Choroid plexus epithelial cell (primary cell): ENCODE measurements around the gene MYO5B.

Source experiments
- DNase-seq: peaks from one replicate; pipeline ENCODE4 v3.0.0-alpha.2; 2010; ENCODE audit warnings: low read depth
- H3K4me3 ChIP-seq: 2 replicates; pipeline ENCODE4 v1.5.1; 2011; ENCODE audit warnings: low read depth, mild to moderate bottlenecking, control low read depth, low read length, moderate library complexity
- TF ChIP-seq, protein P1 (sequence below): conservative IDR thresholded peaks from 2 replicates; pipeline ENCODE4 v1.5.1; 2011; ENCODE audit warnings: low read depth, mild to moderate bottlenecking, control low read depth, inconsistent platforms, low read length, moderate library complexity

The MYO5B gene

DNA sequence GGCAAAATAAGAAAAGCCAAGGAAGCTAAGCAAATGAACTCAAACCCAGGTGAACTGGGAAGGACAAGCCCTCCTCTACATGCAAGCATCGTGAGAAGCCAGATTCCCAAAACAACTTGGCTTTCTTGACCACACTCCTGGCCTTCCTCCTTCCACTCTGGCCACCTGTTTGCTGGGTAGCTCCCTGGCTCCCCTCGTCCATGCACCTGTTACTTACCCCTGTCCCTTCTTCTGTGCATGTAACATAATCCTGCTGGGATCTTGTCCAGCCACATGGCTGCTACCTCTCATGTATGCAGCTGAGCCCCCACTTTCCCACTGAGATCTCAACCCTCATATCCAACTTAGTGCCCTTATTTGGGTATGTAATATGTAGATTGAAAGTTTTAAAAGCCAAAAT, 121.6 kb downstream of the MYO5B start:
- DNase-seq, result no peak
- TF ChIP-seq, protein P1, sequence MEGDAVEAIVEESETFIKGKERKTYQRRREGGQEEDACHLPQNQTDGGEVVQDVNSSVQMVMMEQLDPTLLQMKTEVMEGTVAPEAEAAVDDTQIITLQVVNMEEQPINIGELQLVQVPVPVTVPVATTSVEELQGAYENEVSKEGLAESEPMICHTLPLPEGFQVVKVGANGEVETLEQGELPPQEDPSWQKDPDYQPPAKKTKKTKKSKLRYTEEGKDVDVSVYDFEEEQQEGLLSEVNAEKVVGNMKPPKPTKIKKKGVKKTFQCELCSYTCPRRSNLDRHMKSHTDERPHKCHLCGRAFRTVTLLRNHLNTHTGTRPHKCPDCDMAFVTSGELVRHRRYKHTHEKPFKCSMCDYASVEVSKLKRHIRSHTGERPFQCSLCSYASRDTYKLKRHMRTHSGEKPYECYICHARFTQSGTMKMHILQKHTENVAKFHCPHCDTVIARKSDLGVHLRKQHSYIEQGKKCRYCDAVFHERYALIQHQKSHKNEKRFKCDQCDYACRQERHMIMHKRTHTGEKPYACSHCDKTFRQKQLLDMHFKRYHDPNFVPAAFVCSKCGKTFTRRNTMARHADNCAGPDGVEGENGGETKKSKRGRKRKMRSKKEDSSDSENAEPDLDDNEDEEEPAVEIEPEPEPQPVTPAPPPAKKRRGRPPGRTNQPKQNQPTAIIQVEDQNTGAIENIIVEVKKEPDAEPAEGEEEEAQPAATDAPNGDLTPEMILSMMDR, result no peak
- H3K4me3 ChIP-seq, result no peak overlapping the region

DNA sequence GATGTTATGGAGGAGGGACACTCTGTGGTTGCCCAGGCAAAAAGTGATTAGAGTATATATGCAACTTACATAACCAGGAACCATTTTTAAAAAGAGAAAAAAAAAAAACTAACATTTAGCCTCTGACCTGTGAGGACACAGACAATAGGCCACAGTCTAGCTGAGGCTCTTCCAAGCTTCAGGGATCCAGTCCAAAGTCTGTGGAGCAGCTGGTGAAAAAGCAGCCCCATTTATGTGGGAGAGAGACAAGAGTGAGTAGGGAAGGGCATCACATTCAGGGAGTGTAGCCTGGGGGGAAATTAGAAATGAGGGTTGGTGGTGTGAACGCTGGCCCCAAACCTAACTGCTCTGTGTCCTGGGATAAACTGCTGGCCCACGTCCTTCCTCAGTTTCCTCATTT, 122.8 kb downstream of the MYO5B start:
- TF ChIP-seq, protein P1, result no peak
- DNase-seq, result no peak
- H3K4me3 ChIP-seq, result no peak overlapping the region

DNA sequence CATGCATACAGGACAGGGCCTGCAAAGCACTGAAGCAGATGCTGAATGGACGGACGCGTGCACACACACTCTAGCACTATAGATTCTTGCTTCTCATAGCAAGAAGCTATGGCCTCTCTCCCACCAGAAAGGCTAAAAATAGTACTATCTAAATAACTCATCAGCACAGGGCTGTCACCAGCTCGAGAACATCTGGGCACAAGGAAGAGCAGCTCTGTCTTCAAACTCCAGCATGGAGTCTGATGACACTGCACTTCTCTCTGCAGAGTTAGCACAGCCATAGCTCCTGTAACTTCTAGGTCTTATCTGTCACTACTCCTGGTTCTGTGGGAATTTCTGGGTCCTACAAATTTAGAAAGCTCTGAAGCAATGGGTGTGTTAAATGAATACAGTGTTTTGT, 123.5 kb downstream of the MYO5B start:
- no peak overlapping the region for H3K4me3 ChIP-seq
- DNase-seq, result no peak
- TF ChIP-seq, protein P1, result no peak

- DNase-seq, result no peak
- TF ChIP-seq, protein P1, result no peak
- no peak overlapping the region for H3K4me3 ChIP-seq
Measured at GRCh38 chr18:50069422-50069821, 125.5 kb downstream of the MYO5B start.

DNA sequence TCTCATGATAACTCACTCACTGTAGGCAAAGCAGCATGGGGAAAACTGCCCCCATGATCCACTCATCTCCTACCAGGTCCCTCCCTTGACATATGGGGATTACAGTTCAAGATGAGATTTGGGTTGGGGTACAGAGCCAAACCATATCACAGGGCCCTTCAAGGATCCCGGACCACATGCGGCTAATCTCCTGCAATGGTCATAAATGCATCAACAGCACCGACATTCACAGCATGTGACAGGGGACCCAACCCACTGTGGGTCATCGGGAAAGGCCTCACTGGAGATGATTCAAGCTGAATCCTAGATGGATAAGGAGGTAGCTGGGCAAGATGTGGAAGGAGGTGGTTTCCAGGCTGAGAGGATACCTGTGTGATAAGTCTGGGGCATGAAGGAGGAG, 129.4 kb downstream of the MYO5B start:
- no peak overlapping the region for H3K4me3 ChIP-seq
- DNase-seq, result no peak
- TF ChIP-seq, protein P1, result no peak

DNA sequence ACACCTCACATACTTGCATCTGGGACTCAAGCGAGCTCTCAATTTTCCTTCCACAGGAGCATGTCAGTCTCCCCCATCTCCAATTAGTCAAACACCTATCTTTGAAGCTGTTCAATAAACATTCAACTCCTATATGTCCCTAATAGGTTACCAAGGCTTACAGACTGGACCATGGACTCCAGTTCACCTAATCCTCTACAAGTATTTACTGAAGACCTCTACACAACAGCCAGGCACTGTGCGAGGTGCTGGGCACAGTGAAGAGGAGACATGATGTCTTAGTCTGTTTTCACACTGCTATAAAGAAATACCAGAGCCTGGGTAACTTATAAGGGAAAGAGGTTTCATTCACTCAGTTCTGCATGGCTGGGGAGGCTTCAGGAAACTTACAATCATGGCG, 129.9 kb downstream of the MYO5B start:
- TF ChIP-seq, protein P1, result no peak
- no peak overlapping the region for H3K4me3 ChIP-seq
- no peak for DNase-seq

DNA sequence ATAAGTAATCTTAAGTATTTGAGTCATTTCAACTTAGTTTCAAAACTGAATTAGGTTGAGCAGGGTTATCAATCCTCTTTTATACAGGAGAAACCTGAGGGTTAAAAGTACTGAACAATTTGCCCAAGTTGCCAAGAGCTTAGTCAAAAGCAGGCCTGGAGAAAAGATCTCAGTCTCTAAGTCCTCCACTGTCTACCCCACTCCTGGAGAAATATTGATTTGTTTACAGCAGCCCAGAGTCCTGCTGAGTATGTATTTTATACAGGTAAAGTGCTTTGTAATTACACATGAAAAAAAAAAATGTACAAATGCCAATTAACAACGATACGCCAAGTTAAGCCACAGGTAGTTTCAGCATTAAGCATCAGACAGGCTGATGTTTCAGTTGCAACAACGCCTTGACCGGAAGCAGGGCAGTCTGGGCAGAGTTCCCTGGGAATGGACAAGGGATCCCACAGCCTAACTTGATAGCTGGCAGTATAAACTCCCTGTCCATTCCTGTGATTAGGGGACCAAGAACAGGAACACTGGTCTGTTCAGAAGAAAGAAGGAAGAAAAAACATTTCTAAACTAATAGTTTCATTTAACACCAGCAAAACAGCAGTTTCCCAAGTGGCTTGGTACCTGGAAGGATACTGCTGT, 132.9 kb downstream of the MYO5B start:
- TF ChIP-seq, protein P1, result no peak
- DNase-seq, result no peak

More for the DNA sequence above, 132.9 kb downstream of the MYO5B start:
- H3K4me3 ChIP-seq, result no peak overlapping the region
